ENCODE results near the gene ANKS1A. TPM values are rescaled to one million over a fixed set of nuclear protein-coding genes. Genes with fewer than 3 reads are reported as not detected.

Gene ANKS1A
- total RNA-seq, 1 experiment from 2014 or later: 26.5 TPM

GRCh38 chr6:35021004-35021403 lies 131.9 kb downstream of the ANKS1A start:
- Histone ChIP-seq H2BK20ac (ENCODE audit: low read depth, low read length, poor library complexity, severe bottlenecking) (no peak overlapping the region), H4K91ac (ENCODE audit: insufficient read length, low read depth, low read length) (no peak overlapping the region), H2BK12ac (ENCODE audit: insufficient read length, low read depth, low read length) (no peak overlapping the region), H3K79me2 (ENCODE audit: insufficient read depth, low read length) (no peaks in the 10 kb centered on the region), H3K18ac (ENCODE audit: insufficient read length, low read depth, low read length) (no peak overlapping the region), H3K14ac (ENCODE audit: insufficient read depth, low read length) (no peak overlapping the region), H3K9me3 (ENCODE audit: control insufficient read depth, low read depth, low read length) (no peaks in the 10 kb centered on the region), H4K8ac (replicated peaks; ENCODE audit: insufficient read length, low read depth, low read length) (no peak overlapping the region), H2BK15ac (ENCODE audit: low read depth, low read length) (no peak overlapping the region), H3K27me3 (ENCODE audit: insufficient read depth, low read length) (no peaks in the 10 kb centered on the region), H3K79me1 (ENCODE audit: insufficient read depth, low read depth, low read length, poor library complexity, severe bottlenecking) (no peaks in the 10 kb centered on the region), H3K56ac (ENCODE audit: insufficient read length, low read depth, low read length) (no peak overlapping the region), H2BK5ac (ENCODE audit: insufficient read length, low read length) (no peak overlapping the region), H3K4me2 (ENCODE audit: insufficient read depth, insufficient read length, low read length) (no peak overlapping the region), H3K27ac (ENCODE audit: insufficient read length, low read depth, low read length) (no peak overlapping the region), H3K4ac (ENCODE audit: low read depth, low read length) (no peak overlapping the region), H2AFZ (ENCODE audit: low read length) (no peak overlapping the region), H4K5ac (ENCODE audit: insufficient read length, low read depth, low read length) (no peak overlapping the region), H3T11ph (ENCODE audit: low read length) (no peak overlapping the region), H2AK5ac (ENCODE audit: insufficient read length, low read length) (no peak overlapping the region), H3K4me1 (ENCODE audit: insufficient read depth, low read length) (peaks cover 26% of the 10 kb centered on the region), H3K9ac (ENCODE audit: extremely low read depth, insufficient read length, low read length) (no peak overlapping the region), H2BK120ac (ENCODE audit: low read depth, low read length, poor library complexity, severe bottlenecking) (no peak overlapping the region), H3K23me2 (ENCODE audit: insufficient read length, low read depth, low read length, poor library complexity, severe bottlenecking) (no peaks in the 10 kb centered on the region), H3K23ac (ENCODE audit: insufficient read length, low read depth, low read length) (no peak overlapping the region), H4K20me1 (ENCODE audit: control insufficient read depth, insufficient read depth, insufficient read length) (no peaks in the 10 kb centered on the region)
- Mint-ChIP-seq H3K27ac (peak overlapping the region; percentile 76 to 91 (median 89); a peak in 6 of 7 replicates), H3K4me3 (no peak overlapping the region), H3K27me3 (ENCODE audit: low read depth) (no peaks in the 10 kb centered on the region; the same call in 1 of the 2 replicates), H3K36me3 (ENCODE audit: insufficient read depth in 1 of 3, low read depth in 3 of 3) (peaks cover 7 to 25% (median 13%) of the 10 kb centered on the region in 3 experiments; a peak in 4 of 7 replicates), H3K9me3 (no peaks in the 10 kb centered on the region), H3K4me1 (peaks cover 61 to 67% of the 10 kb centered on the region in 2 experiments)
- DNase-seq: peak; percentile 54
- WGBS (ENCODE audit: extremely low coverage, insufficient read length, low lambda C conversion rate): no CpG with 5 or more reads among the region's 3 CpGs
- no peak for TF ChIP-seq CTCF (conservative IDR thresholded peaks at IDR 0.05)

Measured in H9 (cell line).